ENCODE data around the gene CTSS.
A peak's percentile ranks its signal among the peaks of the same experiment; 100 is the strongest.

Gene CTSS

GRCh38 chr1:150703427-150703826 is 62.2 kb downstream of the CTSS start:
- DNase-seq: no peak

- peak; percentile 7 to 98 (median 87) for DNase-seq
Measured at GRCh38 chr1:150696995-150697927, 68.3 kb downstream of the CTSS start, which contains the start of gene GOLPH3L. Gene GOLPH3L (minus strand): TSS chr1:150697154. CDS start chr1:150694838, 2,316 bp downstream.

- no peak for DNase-seq
Measured at GRCh38 chr1:150696590-150696989, 69.0 kb downstream of the CTSS start.

- DNase-seq: no peak
Measured at GRCh38 chr1:150696162-150696561, 69.4 kb downstream of the CTSS start.

- no peak for DNase-seq
Measured at GRCh38 chr1:150695561-150695960, 70.0 kb downstream of the CTSS start.

GRCh38 chr1:150692720-150693119 is 72.9 kb downstream of the CTSS start:
- no peak for DNase-seq

- no peak for DNase-seq
Measured at GRCh38 chr1:150688763-150689162, 76.8 kb downstream of the CTSS start.

GRCh38 chr1:150686275-150686674 is 79.3 kb downstream of the CTSS start:
- DNase-seq: no peak

GRCh38 chr1:150683914-150684313 is 81.7 kb downstream of the CTSS start:
- DNase-seq: no peak
